HG02870 (cell line): Measurements from ENCODE around the gene OTULINL.

Experiments used
- ATAC-seq: cut with Tn5 transposase; IDR thresholded peaks from one replicate; pipeline ENCODE4 v1.9.1; 2021; ENCODE audit warnings: mild to moderate bottlenecking, moderate library complexity; ENCODE audit not compliant: unreplicated experiment

Gene OTULINL

GRCh38 chr5:14599476-14600127 is 18.0 kb downstream of the OTULINL start:
- ATAC-seq = no peak

- ATAC-seq = no peak
Observed at GRCh38 chr5:14600846-14601245, 19.3 kb downstream of the OTULINL start.

- no peak for ATAC-seq
Observed at GRCh38 chr5:14603141-14603540, 21.5 kb downstream of the OTULINL start.

GRCh38 chr5:14607104-14607503 is 25.5 kb downstream of the OTULINL start:
- ATAC-seq = no peak

- no peak for ATAC-seq
Observed at GRCh38 chr5:14608169-14608568, 26.6 kb downstream of the OTULINL start.

GRCh38 chr5:14611737-14612136 is 30.1 kb downstream of the OTULINL start:
- ATAC-seq = no peak

GRCh38 chr5:14614490-14614889 is 32.9 kb downstream of the OTULINL start:
- no peak for ATAC-seq

- ATAC-seq = no peak
Observed at GRCh38 chr5:14615365-14615764, 33.8 kb downstream of the OTULINL start.

- ATAC-seq = no peak
Observed at GRCh38 chr5:14617441-14617840, 35.8 kb downstream of the OTULINL start.

- ATAC-seq = no peak
Observed at GRCh38 chr5:14627270-14627669, 45.7 kb downstream of the OTULINL start.

- no peak for ATAC-seq
Observed at GRCh38 chr5:14628346-14628745, 46.8 kb downstream of the OTULINL start.

- no peak for ATAC-seq
Observed at GRCh38 chr5:14630671-14631070, 49.1 kb downstream of the OTULINL start.

GRCh38 chr5:14635656-14636055 is 54.1 kb downstream of the OTULINL start:
- ATAC-seq = no peak

- ATAC-seq = no peak
Observed at GRCh38 chr5:14640765-14641164, 59.2 kb downstream of the OTULINL start.

- no peak for ATAC-seq
Observed at GRCh38 chr5:14644623-14645237, 63.1 kb downstream of the OTULINL start.

- no peak for ATAC-seq
Observed at GRCh38 chr5:14650052-14650451, 68.5 kb downstream of the OTULINL start.

- ATAC-seq = no peak
Observed at GRCh38 chr5:14655146-14655741, 73.7 kb downstream of the OTULINL start.

- ATAC-seq = no peak
Observed at GRCh38 chr5:14656898-14657297, 75.3 kb downstream of the OTULINL start.

- ATAC-seq = no peak
Observed at GRCh38 chr5:14659821-14660607, 78.4 kb downstream of the OTULINL start.

- no peak for ATAC-seq
Observed at GRCh38 chr5:14660833-14661232, 79.2 kb downstream of the OTULINL start.
